H1 (cell line): ENCODE results near the gene DENND11.

Experiments used
- CHD2 ChIP-seq: IDR thresholded peaks from 2 replicates; pipeline ENCODE4 v1.6.1; 2012; ENCODE audit warnings: low read length, improper control_type of control experiment
- CTCF ChIP-seq, 3 experiments: IDR thresholded peaks; 1 replicate in 2 of 3; 2 replicates in 1 of 3; pipeline versions ENCODE4 v1.5.1 to v1.6.1; 2011; ENCODE audit warnings: low read length in 3 of 3, mild to moderate bottlenecking in 3 of 3, inconsistent platforms in 2 of 3, low read depth in 1 of 3, moderate library complexity in 1 of 3; ENCODE audit not compliant: insufficient read depth in 1 of 3; ENCODE audit errors: control extremely low read depth in 1 of 3
- EZH2 ChIP-seq: fragments of 200-600 bp; sonication (generic); IDR thresholded peaks from 2 replicates; pipeline ENCODE4 v1.7.1; 2012; ENCODE audit warnings: low read depth, mild to moderate bottlenecking, moderate library complexity, low read length, inconsistent platforms; ENCODE audit not compliant: severe bottlenecking
- FOSL1 ChIP-seq: IDR thresholded peaks from 2 replicates; pipeline ENCODE4 v1.6.1; 2011; ENCODE audit warnings: mild to moderate bottlenecking, low read depth, low read length, moderate library complexity; ENCODE audit not compliant: insufficient read depth
- GTF2F1 ChIP-seq: IDR thresholded peaks from 2 replicates; pipeline ENCODE4 v1.6.1; 2012; ENCODE audit warnings: low read depth, low read length, improper control_type of control experiment, borderline replicate concordance
- HDAC6 ChIP-seq: IDR thresholded peaks from one replicate; pipeline ENCODE4 v1.7.1; 2012; ENCODE audit warnings: low read depth, mild to moderate bottlenecking, inconsistent platforms, low read length, moderate library complexity
- KDM1A ChIP-seq: fragments of 200-600, 300-600 bp; sonication (generic); IDR thresholded peaks from 2 replicates; pipeline ENCODE4 v1.7.1; 2016; ENCODE audit warnings: mild to moderate bottlenecking, low read length, borderline replicate concordance
- POLR2A ChIP-seq, 2 experiments: IDR thresholded peaks; 1 replicate in 1 of 2; 2 replicates in 1 of 2; pipeline ENCODE4 v1.6.1; 2011; ENCODE audit warnings: low read depth in 2 of 2, low read length in 2 of 2, mild to moderate bottlenecking in 2 of 2; ENCODE audit errors: control extremely low read depth in 1 of 2
- POLR2AphosphoS5 ChIP-seq: IDR thresholded peaks from 2 replicates; pipeline ENCODE4 v1.6.1; 2011; ENCODE audit warnings: low read depth, low read length
- RFX5 ChIP-seq: IDR thresholded peaks from 2 replicates; pipeline ENCODE4 v1.6.1; 2011; ENCODE audit warnings: low read depth, low read length, improper control_type of control experiment, borderline replicate concordance
- SIN3A ChIP-seq, 2 experiments: IDR thresholded peaks in 1 of 2; conservative IDR thresholded peaks in 1 of 2; 2 replicates each; pipeline ENCODE4 v1.6.1; 2011 to 2012; ENCODE audit warnings: low read length in 2 of 2, improper control_type of control experiment in 1 of 2, low read depth in 1 of 2, mild to moderate bottlenecking in 1 of 2
- SP1 ChIP-seq: IDR thresholded peaks from 2 replicates; pipeline ENCODE4 v1.6.1; 2011; ENCODE audit warnings: low read depth, low read length
- TCF12 ChIP-seq: IDR thresholded peaks from 2 replicates; pipeline ENCODE4 v1.6.1; 2011; ENCODE audit warnings: low read depth, mild to moderate bottlenecking, low read length
- ZNF274 ChIP-seq: IDR thresholded peaks from 2 replicates; pipeline ENCODE4 v1.7.0; 2012; ENCODE audit warnings: low read length, borderline replicate concordance; ENCODE audit errors: extremely low read depth

- TF ChIP-seq GTF2F1 (no peak), SP1 (no peak), CTCF (IDR thresholded peaks at IDR 0.05; ENCODE audit: control extremely low read depth in 1 of 3, insufficient read depth in 1 of 3, low read depth in 1 of 3, low read length in 3 of 3) (peak in 1 of 3 experiments; percentile 31; a peak in 1 of 4 replicates), HDAC6 (no peak), ZNF274 (no peak), KDM1A (no peak), POLR2AphosphoS5 (no peak), EZH2 (no peak), CHD2 (no peak), RFX5 (no peak), FOSL1 (no peak), TCF12 (no peak), POLR2A (IDR thresholded peaks at IDR 0.05; ENCODE audit: control extremely low read depth in 1 of 2, low read depth in 2 of 2, low read length in 2 of 2) (no peak; a peak in 1 of 3 replicates), SIN3A (conservative IDR thresholded peaks at IDR 0.05 in 1 of 2, IDR thresholded peaks at IDR 0.05 in 1 of 2; ENCODE audit: low read depth in 1 of 2, low read length in 2 of 2) (no peak)
Observed at GRCh38 chr7:141652691-141653090, 49.3 kb downstream of the DENND11 start.
